A549 (cell line): ENCODE data around the gene ACVR1.

Experiments
- BHLHE40 ChIP-seq: IDR thresholded peaks from 2 replicates; pipeline ENCODE4 v1.6.1; 2012; ENCODE audit warnings: low read depth, low read length, inconsistent platforms
- CTCF ChIP-seq: fragments of >200 bp; sonication (Bioruptor Twin); formaldehyde crosslinking; IDR thresholded peaks from 3 replicates; pipeline ENCODE4 v1.5.1; 2016
- EHF ChIP-seq: fragments of 250-450 bp; sonication (Bioruptor Pico); IDR thresholded peaks from 2 replicates; pipeline ENCODE4 v1.5.0; 2020; ENCODE audit warnings: mild to moderate bottlenecking
- EP300 ChIP-seq, 2 experiments: fragments of >200 bp; sonication (Bioruptor Twin); formaldehyde crosslinking; IDR thresholded peaks; 2 replicates in 1 of 2; 3 replicates in 1 of 2; pipeline ENCODE4 v1.6.1; 2016 to 2017
- POLR2A ChIP-seq: IDR thresholded peaks from 2 replicates; pipeline ENCODE4 v1.6.1; 2012; ENCODE audit warnings: mild to moderate bottlenecking, low read length
- RCOR1 ChIP-seq: fragments of 150-350 bp; IDR thresholded peaks from 2 replicates; pipeline ENCODE4 v1.6.1; 2014; ENCODE audit warnings: antibody characterized with exemption, low read length, low read depth
- USF2 ChIP-seq: fragments of 450-650 bp; IDR thresholded peaks from 2 replicates; pipeline ENCODE4 v1.6.1; 2014; ENCODE audit warnings: antibody characterized with exemption
- TF ChIP-seq, protein P1 (sequence below): fragments of 150-350 bp; IDR thresholded peaks from 2 replicates; pipeline ENCODE4 v1.6.1; 2014; ENCODE audit warnings: low read depth, mild to moderate bottlenecking, low read length

- no peak for TF ChIP-seq EP300 (IDR thresholded peaks at IDR 0.05)
- no peak for TF ChIP-seq CTCF
- TF ChIP-seq POLR2A, result no peak
- TF ChIP-seq USF2, result no peak
- TF ChIP-seq BHLHE40, result no peak
- no peak for TF ChIP-seq EHF
- TF ChIP-seq, protein P1, sequence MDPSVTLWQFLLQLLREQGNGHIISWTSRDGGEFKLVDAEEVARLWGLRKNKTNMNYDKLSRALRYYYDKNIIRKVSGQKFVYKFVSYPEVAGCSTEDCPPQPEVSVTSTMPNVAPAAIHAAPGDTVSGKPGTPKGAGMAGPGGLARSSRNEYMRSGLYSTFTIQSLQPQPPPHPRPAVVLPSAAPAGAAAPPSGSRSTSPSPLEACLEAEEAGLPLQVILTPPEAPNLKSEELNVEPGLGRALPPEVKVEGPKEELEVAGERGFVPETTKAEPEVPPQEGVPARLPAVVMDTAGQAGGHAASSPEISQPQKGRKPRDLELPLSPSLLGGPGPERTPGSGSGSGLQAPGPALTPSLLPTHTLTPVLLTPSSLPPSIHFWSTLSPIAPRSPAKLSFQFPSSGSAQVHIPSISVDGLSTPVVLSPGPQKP, result no peak
- TF ChIP-seq RCOR1, result no peak
These were observed 42.2 kb upstream of the ACVR1 start for GRCh38 chr2:157918319-157918718.
